ENCODE results near the gene TBCB. TPM values are rescaled to one million over a fixed set of nuclear protein-coding genes. Genes with fewer than 3 reads are reported as not detected.
"Not testable (repeated sequence)": the region's sequence is repeated elsewhere in the genome, so short reads cannot be mapped to it uniquely, and the experiment has no call there.

The TBCB gene
- total RNA-seq, 1 experiment from 2014 or later: 200 TPM

DNA sequence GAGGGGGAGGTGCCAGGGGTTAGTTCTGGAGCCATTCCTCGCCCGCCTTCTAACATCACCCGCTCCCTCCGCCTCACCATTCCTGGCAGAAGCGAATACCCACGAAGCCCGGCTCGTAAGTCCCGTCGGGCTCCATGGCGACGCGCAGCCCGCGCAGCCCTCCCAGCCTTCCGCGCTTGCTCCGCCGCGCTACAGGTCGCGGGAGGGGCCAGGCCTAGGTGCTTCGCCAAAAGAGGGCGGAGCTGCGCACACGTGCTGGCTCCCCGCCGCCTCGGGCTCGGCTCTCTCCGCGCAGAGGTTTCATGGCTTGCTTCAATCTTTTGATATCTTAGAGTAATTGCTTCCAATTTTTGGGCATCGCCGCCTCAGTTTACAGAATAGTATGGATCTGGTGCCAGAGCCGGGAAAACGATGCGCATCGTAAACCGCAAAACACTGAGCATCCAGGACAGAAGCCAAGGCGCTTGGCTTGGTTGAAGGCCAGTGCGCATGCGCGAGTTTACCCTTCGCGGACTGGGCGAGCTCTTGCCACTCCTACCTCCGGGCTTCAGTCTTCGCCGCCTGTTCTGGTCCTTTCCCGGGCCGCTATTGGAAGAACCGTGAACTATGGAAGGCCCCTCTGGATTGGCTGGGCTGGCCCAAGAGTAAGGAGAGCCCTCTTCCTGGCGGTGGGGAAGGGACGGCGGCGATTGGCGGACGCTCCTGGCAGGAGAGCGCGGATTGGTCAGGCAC, 381 bp upstream of the TBCB start, which contains the start of gene POLR2I:
Gene POLR2I (minus strand): TSS at position 155 of the 732 bp plus-strand sequence. CDS start 19 bp downstream, at position 136.
- peak within 1 kb of the TSS; percentile 92; the same call in 1 of the 2 replicates for H2AFZ ChIP-seq (ENCODE audit: low read length)
- peaks cover 25% of the 10 kb centered on the region for H3K79me2 ChIP-seq (ENCODE audit: low read length)
- H3K4me2 ChIP-seq (ENCODE audit: low read depth, low read length, poor library complexity, severe bottlenecking): peak within 1 kb of the TSS; percentile 98
- peaks cover 29% of the 10 kb centered on the region; the same call in 1 of the 2 replicates for H4K20me1 ChIP-seq (ENCODE audit: insufficient read depth, low read depth, low read length)
- peak within 1 kb of the TSS; percentile 86 for H3K9ac ChIP-seq (ENCODE audit: low read length)
- H3K9me3 ChIP-seq (ENCODE audit: low read length): no peaks in the 10 kb centered on the region
- no peaks in the 10 kb centered on the region for H3K27me3 ChIP-seq (ENCODE audit: low read length)
- peaks cover 9% of the 10 kb centered on the region; the same call in 1 of the 2 replicates for H3K36me3 ChIP-seq (ENCODE audit: insufficient read depth, low read length)
- no peaks in the 10 kb centered on the region for H3K9me2 ChIP-seq (replicated peaks; ENCODE audit: insufficient read depth, low read length)
- peaks cover 48% of the 10 kb centered on the region for H3K4me1 ChIP-seq (ENCODE audit: low read length)
- peak within 1 kb of the TSS; percentile 85 for H3K27ac ChIP-seq (ENCODE audit: low read length)
- DNase-seq: peak; percentile 100
- peak within 1 kb of the TSS; percentile 93 for H3K4me3 ChIP-seq (ENCODE audit: low read length)

GRCh38 chr19:36116344-36116637, 1.0 kb downstream of the TBCB start:
- H3K79me2 ChIP-seq (ENCODE audit: low read length): peaks cover 25% of the 10 kb centered on the region
- peak overlapping the region; percentile 86 for H3K4me3 ChIP-seq (ENCODE audit: low read length)
- no peaks in the 10 kb centered on the region for H3K9me3 ChIP-seq (ENCODE audit: low read length)
- no peak for DNase-seq
- H3K4me1 ChIP-seq (ENCODE audit: low read length): peaks cover 34% of the 10 kb centered on the region
- H3K27me3 ChIP-seq (ENCODE audit: low read length): no peaks in the 10 kb centered on the region
- no peak overlapping the region for H2AFZ ChIP-seq (ENCODE audit: low read length)
- peak overlapping the region; percentile 98 for H3K4me2 ChIP-seq (ENCODE audit: low read depth, low read length, poor library complexity, severe bottlenecking)
- peak overlapping the region; percentile 79 for H3K9ac ChIP-seq (ENCODE audit: low read length)
- H4K20me1 ChIP-seq (ENCODE audit: insufficient read depth, low read depth, low read length): peaks cover 23% of the 10 kb centered on the region; the same call in 1 of the 2 replicates
- H3K27ac ChIP-seq (ENCODE audit: low read length): peak overlapping the region; percentile 85; the same call in 1 of the 2 replicates
- no peaks in the 10 kb centered on the region for H3K9me2 ChIP-seq (replicated peaks; ENCODE audit: insufficient read depth, low read length)
- H3K36me3 ChIP-seq (ENCODE audit: insufficient read depth, low read length): peaks cover 9% of the 10 kb centered on the region; the same call in 1 of the 2 replicates

GRCh38 chr19:36120092-36120983, 5.1 kb downstream of the TBCB start:
- H3K27me3 ChIP-seq (ENCODE audit: low read length): no peaks in the 10 kb centered on the region
- no peaks in the 10 kb centered on the region for H3K9me2 ChIP-seq (replicated peaks; ENCODE audit: insufficient read depth, low read length)
- H3K79me2 ChIP-seq (ENCODE audit: low read length): peaks cover 16% of the 10 kb centered on the region
- no peak for DNase-seq
- H3K9me3 ChIP-seq (ENCODE audit: low read length): no peaks in the 10 kb centered on the region
- H3K4me3 ChIP-seq (ENCODE audit: low read length): no peak overlapping the region
- H3K4me2 ChIP-seq (ENCODE audit: low read depth, low read length, poor library complexity, severe bottlenecking): no peak overlapping the region
- no peak overlapping the region for H2AFZ ChIP-seq (ENCODE audit: low read length)
- no peak overlapping the region for H3K27ac ChIP-seq (ENCODE audit: low read length)
- H3K9ac ChIP-seq (ENCODE audit: low read length): no peak overlapping the region
- H3K36me3 ChIP-seq (ENCODE audit: insufficient read depth, low read length): peaks cover 5% of the 10 kb centered on the region; the same call in 1 of the 2 replicates
- no peaks in the 10 kb centered on the region for H4K20me1 ChIP-seq (ENCODE audit: insufficient read depth, low read depth, low read length)
- peaks cover 10% of the 10 kb centered on the region for H3K4me1 ChIP-seq (ENCODE audit: low read length)

DNA sequence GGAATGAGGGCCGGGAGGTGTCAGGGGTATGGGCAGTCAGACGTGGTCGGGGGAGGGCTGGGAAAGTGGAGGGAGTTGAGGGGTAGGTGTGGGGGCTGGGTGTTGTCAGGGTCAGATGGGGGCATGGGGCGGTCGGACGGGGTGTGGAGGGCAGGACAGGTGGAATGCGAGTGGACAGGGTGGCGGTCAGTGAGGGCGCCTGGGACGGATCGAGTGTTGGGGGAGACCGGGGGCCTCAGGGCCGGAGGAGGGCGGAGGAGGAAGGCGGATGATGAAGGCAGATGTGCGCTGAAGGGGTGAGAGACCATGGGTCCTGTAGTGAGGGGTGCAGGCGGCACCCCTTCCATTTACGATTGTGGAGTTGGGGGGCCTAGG, 5.7 kb downstream of the TBCB start:
- Histone ChIP-seq H3K4me1 (ENCODE audit: low read length) (peaks cover 9% of the 10 kb centered on the region), H3K79me2 (ENCODE audit: low read length) (peaks cover 16% of the 10 kb centered on the region), H4K20me1 (ENCODE audit: insufficient read depth, low read depth, low read length) (no peaks in the 10 kb centered on the region), H2AFZ (ENCODE audit: low read length) (no peak overlapping the region), H3K27me3 (ENCODE audit: low read length) (no peaks in the 10 kb centered on the region), H3K4me3 (ENCODE audit: low read length) (no peak overlapping the region), H3K36me3 (ENCODE audit: insufficient read depth, low read length) (peaks cover 5% of the 10 kb centered on the region; the same call in 1 of the 2 replicates), H3K27ac (ENCODE audit: low read length) (no peak overlapping the region), H3K9me2 (replicated peaks; ENCODE audit: insufficient read depth, low read length) (no peaks in the 10 kb centered on the region), H3K9ac (ENCODE audit: low read length) (no peak overlapping the region), H3K4me2 (ENCODE audit: low read depth, low read length, poor library complexity, severe bottlenecking) (no peak overlapping the region), H3K9me3 (ENCODE audit: low read length) (no peaks in the 10 kb centered on the region)
- DNase-seq: no peak

- Histone ChIP-seq H3K4me3 (ENCODE audit: low read length) (no peak overlapping the region), H3K4me2 (ENCODE audit: low read depth, low read length, poor library complexity, severe bottlenecking) (no peak overlapping the region), H3K36me3 (ENCODE audit: insufficient read depth, low read length) (peaks cover 5% of the 10 kb centered on the region; the same call in 1 of the 2 replicates), H2AFZ (ENCODE audit: low read length) (no peak overlapping the region), H3K9me3 (ENCODE audit: low read length) (no peaks in the 10 kb centered on the region), H3K27me3 (ENCODE audit: low read length) (no peaks in the 10 kb centered on the region), H3K79me2 (ENCODE audit: low read length) (peaks cover 11% of the 10 kb centered on the region), H3K27ac (ENCODE audit: low read length) (no peak overlapping the region), H4K20me1 (ENCODE audit: insufficient read depth, low read depth, low read length) (no peaks in the 10 kb centered on the region), H3K9me2 (replicated peaks; ENCODE audit: insufficient read depth, low read length) (no peaks in the 10 kb centered on the region), H3K9ac (ENCODE audit: low read length) (no peak overlapping the region), H3K4me1 (ENCODE audit: low read length) (peaks cover 3% of the 10 kb centered on the region)
- DNase-seq: no peak
Observed at GRCh38 chr19:36121486-36122124, 6.3 kb downstream of the TBCB start.

GRCh38 chr19:36125557-36125956, 10.3 kb downstream of the TBCB start:
- Histone ChIP-seq H3K27me3 (ENCODE audit: low read length) (no peaks in the 10 kb centered on the region), H4K20me1 (ENCODE audit: insufficient read depth, low read depth, low read length) (no peaks in the 10 kb centered on the region), H3K4me3 (ENCODE audit: low read length) (no peak overlapping the region), H3K9me2 (replicated peaks; ENCODE audit: insufficient read depth, low read length) (no peaks in the 10 kb centered on the region), H3K4me2 (ENCODE audit: low read depth, low read length, poor library complexity, severe bottlenecking) (no peak overlapping the region), H3K4me1 (ENCODE audit: low read length) (peaks cover 13% of the 10 kb centered on the region), H3K36me3 (ENCODE audit: insufficient read depth, low read length) (no peaks in the 10 kb centered on the region; the same call in 1 of the 2 replicates), H3K27ac (ENCODE audit: low read length) (no peak overlapping the region), H3K9me3 (ENCODE audit: low read length) (no peaks in the 10 kb centered on the region), H2AFZ (ENCODE audit: low read length) (no peak overlapping the region), H3K9ac (ENCODE audit: low read length) (no peak overlapping the region), H3K79me2 (ENCODE audit: low read length) (no peaks in the 10 kb centered on the region)
- DNase-seq: no peak

DNA sequence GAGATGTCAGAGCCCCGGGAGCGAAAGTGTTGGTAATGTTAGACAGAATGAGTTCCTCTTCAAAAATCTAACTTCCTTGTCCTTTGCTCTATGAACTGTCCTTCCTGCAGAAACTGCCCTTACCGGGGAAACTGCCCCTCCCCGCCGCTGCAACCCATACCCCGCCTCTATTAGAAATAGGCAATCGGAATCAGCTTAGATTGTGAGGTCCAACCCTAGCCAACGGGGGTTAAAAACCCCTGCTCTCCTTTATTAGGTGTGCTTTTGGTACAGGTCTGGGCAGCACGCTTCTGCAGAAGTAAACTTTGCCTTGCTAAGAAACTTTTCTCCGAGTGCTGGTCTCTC, 13.1 kb downstream of the TBCB start:
- H3K4me1 ChIP-seq (ENCODE audit: low read length): peaks cover 18% of the 10 kb centered on the region
- peak overlapping the region; percentile 96 for H3K4me2 ChIP-seq (ENCODE audit: low read depth, low read length, poor library complexity, severe bottlenecking)
- H3K9me3 ChIP-seq (ENCODE audit: low read length): no peaks in the 10 kb centered on the region
- H3K9me2 ChIP-seq (replicated peaks; ENCODE audit: insufficient read depth, low read length): no peaks in the 10 kb centered on the region
- no peaks in the 10 kb centered on the region for H4K20me1 ChIP-seq (ENCODE audit: insufficient read depth, low read depth, low read length)
- H3K27me3 ChIP-seq (ENCODE audit: low read length): no peaks in the 10 kb centered on the region
- peak overlapping the region; percentile 90 for H2AFZ ChIP-seq (ENCODE audit: low read length)
- no peak for DNase-seq
- peak overlapping the region; percentile 74 for H3K4me3 ChIP-seq (ENCODE audit: low read length)
- peak overlapping the region; percentile 79 for H3K27ac ChIP-seq (ENCODE audit: low read length)
- H3K36me3 ChIP-seq (ENCODE audit: insufficient read depth, low read length): no peaks in the 10 kb centered on the region; the same call in 1 of the 2 replicates
- no peaks in the 10 kb centered on the region for H3K79me2 ChIP-seq (ENCODE audit: low read length)
- peak overlapping the region; percentile 85 for H3K9ac ChIP-seq (ENCODE audit: low read length)

- H2AFZ ChIP-seq (ENCODE audit: low read length); H3K4me2 ChIP-seq (ENCODE audit: low read depth, low read length, poor library complexity, severe bottlenecking); H4K20me1 ChIP-seq (ENCODE audit: insufficient read depth, low read depth, low read length); H3K36me3 ChIP-seq (ENCODE audit: insufficient read depth, low read length); H3K79me2 ChIP-seq (ENCODE audit: low read length); H3K27ac ChIP-seq (ENCODE audit: low read length); H3K9me2 ChIP-seq (replicated peaks; ENCODE audit: insufficient read depth, low read length); H3K4me3 ChIP-seq (ENCODE audit: low read length); H3K27me3 ChIP-seq (ENCODE audit: low read length); H3K9me3 ChIP-seq (ENCODE audit: low read length): not testable (repeated sequence)
- DNase-seq: peak; percentile 52
- Histone ChIP-seq H3K4me1 (ENCODE audit: low read length) (peaks cover 18% of the 10 kb centered on the region), H3K9ac (ENCODE audit: low read length) (0 out of 2 replicates have a peak overlapping the region, but pooled peaks have one; percentile 17)
Observed at GRCh38 chr19:36131221-36131620, 16.0 kb downstream of the TBCB start.
